ENCODE data around the gene SMARCD1.
"Not testable (repeated sequence)": the region's sequence is repeated elsewhere in the genome, so short reads cannot be mapped to it uniquely, and the experiment has no call there.

The SMARCD1 gene

GRCh38 chr12:50075808-50076170, 9.4 kb upstream of the SMARCD1 start:
- no peak for DNase-seq (ENCODE audit: low read depth in 1 of 2, low spot score in 1 of 2)

DNA sequence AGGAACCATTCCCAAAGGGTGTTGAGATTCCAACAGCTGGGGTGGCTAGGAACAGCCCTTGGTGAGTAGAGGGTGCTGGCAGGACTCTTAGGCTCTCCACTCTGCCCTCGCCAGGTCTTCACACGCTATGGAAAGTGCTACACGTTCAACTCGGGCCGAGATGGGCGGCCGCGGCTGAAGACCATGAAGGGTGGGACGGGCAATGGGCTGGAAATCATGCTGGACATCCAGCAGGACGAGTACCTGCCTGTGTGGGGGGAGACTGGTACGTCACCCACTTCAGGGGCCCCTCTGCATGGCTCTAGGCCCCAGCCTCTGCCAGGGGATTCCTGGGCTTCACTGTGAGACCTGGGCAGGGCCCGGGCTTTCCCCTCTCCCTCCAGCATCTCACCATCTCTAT, 8.0 kb upstream of the SMARCD1 start:
- no peak for DNase-seq (ENCODE audit: low read depth in 1 of 2, low spot score in 1 of 2)

- no peak for DNase-seq (ENCODE audit: low read depth in 1 of 2, low spot score in 1 of 2)
Observed at GRCh38 chr12:50078281-50078680, 6.9 kb upstream of the SMARCD1 start.

- DNase-seq (ENCODE audit: low read depth in 1 of 2, low spot score in 1 of 2) = no peak
Observed at GRCh38 chr12:50079771-50080170, 5.4 kb upstream of the SMARCD1 start.

DNA sequence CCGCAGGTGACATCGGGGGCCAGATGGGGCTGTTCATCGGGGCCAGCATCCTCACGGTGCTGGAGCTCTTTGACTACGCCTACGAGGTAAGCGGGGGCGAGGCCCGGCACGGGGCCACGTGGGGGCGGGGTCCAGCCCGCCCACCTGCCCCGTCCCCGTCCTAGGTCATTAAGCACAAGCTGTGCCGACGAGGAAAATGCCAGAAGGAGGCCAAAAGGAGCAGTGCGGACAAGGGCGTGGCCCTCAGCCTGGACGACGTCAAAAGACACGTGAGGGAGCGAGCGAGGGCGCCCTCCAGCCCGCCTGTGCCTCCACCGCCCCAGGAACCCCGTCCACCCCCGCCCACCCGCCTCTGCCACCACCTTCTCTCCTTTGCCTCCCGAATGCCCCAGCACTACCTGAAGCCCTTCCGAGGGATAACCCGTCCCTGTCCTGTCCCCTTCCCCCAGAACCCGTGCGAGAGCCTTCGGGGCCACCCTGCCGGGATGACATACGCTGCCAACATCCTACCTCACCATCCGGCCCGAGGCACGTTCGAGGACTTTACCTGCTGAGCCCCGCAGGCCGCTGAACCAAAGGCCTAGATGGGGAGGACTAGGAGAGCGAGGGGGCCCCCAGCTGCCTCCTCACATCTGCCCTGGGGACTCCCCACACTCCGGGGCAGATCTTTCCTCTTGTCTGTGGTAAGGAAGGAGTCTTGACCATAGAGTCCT, 3.9 kb upstream of the SMARCD1 start:
- no peak for DNase-seq (ENCODE audit: low read depth in 1 of 2, low spot score in 1 of 2)

DNA sequence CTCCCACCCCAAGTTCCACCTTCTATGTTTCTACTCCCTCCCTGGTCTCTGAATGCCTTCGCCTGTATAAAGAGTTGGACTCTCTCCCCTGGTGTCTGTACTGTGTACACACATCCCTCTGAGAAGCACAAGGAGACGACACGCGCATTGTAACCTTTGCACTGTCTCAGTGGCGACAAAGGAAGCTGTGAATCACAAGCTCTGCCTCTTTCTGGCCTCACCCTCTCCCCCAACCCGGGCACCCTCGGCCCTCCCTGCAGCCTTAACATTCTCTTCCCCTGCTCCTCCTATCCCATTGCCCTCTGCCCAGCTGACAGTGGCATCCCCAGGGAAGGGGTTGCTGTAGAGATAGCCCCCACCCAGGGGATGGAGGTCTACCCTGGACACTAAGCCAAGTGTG, 2.5 kb upstream of the SMARCD1 start:
- no peak for DNase-seq (ENCODE audit: low read depth in 1 of 2, low spot score in 1 of 2)

GRCh38 chr12:50083301-50083700, 1.8 kb upstream of the SMARCD1 start:
- no peak for DNase-seq (ENCODE audit: low read depth in 1 of 2, low spot score in 1 of 2)

DNA sequence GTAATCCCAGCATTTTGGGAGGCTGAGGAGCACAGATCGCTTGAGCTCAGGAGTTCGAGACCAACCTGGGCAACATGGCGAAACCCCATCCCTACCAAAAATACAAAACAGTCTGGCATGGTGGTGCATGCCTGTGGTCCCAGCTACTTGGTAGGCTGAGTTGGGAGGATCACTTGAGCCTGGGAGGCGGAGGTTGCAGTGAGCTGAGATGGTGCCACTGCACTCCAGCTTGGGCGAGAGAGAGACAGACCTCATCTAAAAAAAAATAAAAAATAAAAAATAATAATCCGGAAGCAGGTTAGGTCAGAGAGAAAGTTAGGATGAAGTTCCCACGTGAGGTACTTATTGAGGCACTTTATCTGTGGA, 750 bp upstream of the SMARCD1 start:
- DNase-seq (ENCODE audit: low read depth in 1 of 2, low spot score in 1 of 2) = not testable (repeated sequence)

- DNase-seq (ENCODE audit: low read depth in 1 of 2, low spot score in 1 of 2) = no peak
Observed at GRCh38 chr12:50085615-50086072, 502 bp downstream of the SMARCD1 start.

- DNase-seq (ENCODE audit: low read depth in 1 of 2, low spot score in 1 of 2) = no peak
Observed at GRCh38 chr12:50086148-50086547, 1.0 kb downstream of the SMARCD1 start.

- no peak for DNase-seq (ENCODE audit: low read depth in 1 of 2, low spot score in 1 of 2)
Observed at GRCh38 chr12:50087151-50087550, 2.0 kb downstream of the SMARCD1 start.

DNA sequence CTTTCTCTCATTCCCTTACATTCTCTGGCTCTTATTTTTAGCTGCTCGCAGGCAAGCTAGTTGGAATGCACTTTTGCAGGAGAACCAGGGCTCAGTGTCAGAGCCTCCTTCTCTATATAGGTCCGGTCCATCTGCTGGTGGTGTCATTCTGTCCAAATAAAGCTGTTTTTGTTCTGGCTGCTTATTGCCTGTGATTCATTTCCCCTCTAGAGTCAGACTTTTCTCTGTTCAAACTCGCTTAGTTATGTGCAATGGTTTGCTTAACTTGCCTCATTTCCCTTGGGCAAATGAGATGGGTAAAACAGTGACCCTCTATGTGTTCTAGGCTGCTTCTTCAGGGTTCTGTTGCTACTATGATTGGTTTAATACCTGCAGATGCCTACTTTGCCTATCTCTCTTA, 2.9 kb downstream of the SMARCD1 start:
- DNase-seq (ENCODE audit: low read depth in 1 of 2, low spot score in 1 of 2) = no peak

- DNase-seq (ENCODE audit: low read depth in 1 of 2, low spot score in 1 of 2) = no peak
Observed at GRCh38 chr12:50088577-50089335, 3.6 kb downstream of the SMARCD1 start.

DNA sequence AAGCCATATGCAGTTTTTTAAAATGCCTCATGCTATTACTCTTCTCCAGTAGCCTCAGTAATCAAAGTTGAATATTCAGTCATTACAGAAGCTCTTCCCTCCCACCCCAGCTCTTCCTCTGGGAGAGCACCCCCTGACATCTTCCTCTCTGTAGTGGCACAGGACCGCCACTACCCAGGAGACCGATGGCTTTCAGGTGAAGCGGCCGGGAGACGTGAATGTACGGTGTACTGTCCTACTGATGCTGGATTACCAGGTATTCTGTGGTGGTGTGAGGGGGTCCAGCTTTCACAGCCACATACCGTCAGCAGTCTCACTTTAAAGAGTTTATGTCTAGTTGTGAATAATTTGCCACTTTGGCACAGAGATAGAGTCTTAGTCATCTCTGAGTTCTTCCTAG, 4.6 kb downstream of the SMARCD1 start:
- no peak for DNase-seq (ENCODE audit: low read depth in 1 of 2, low spot score in 1 of 2)

GRCh38 chr12:50090391-50090790, 5.2 kb downstream of the SMARCD1 start:
- DNase-seq (ENCODE audit: low read depth in 1 of 2, low spot score in 1 of 2) = no peak

DNA sequence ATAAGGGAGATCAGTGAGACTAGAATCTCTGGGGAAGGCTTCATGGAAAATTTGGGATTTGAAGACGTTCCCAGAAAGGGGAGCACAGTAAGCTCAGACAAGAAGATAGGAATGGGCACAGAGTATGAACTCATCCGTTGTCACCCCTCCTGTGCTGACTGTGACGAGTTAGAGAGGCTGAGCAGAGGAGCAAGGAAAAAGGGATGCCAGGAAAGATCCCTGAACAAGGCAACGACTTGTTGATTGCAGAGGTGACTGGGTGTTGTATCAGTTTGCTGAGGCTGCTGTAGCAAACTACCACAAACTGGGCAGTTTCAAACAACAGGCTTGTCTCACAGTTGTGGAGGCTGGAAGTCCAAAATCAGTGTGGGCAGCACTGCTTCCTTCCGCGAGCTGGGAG, 12.8 kb downstream of the SMARCD1 start:
- no peak for DNase-seq (ENCODE audit: low read depth in 1 of 2, low spot score in 1 of 2)

- DNase-seq (ENCODE audit: low read depth in 1 of 2, low spot score in 1 of 2) = no peak
Observed at GRCh38 chr12:50099302-50100008, 14.3 kb downstream of the SMARCD1 start.

DNA sequence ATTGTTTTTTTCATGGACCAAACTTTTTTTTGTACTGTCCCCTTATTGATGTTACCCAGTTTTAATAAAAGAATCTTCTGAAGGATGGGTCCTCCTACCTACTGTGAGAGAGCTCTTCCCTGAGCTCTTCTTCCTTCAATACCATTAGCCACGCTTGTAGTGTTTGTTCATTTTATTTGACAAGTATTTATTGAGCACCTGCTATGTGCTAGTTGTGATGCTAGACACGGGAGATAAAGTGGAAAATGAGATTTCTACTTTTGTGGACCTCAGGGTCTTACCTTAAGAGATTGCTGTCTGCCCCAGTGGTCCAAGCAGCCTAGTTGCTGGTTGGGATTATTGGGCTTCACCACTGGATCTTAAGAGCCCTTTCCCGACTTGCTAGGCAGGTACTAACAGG, 15.4 kb downstream of the SMARCD1 start:
- no peak for DNase-seq (ENCODE audit: low read depth in 1 of 2, low spot score in 1 of 2)

DNA sequence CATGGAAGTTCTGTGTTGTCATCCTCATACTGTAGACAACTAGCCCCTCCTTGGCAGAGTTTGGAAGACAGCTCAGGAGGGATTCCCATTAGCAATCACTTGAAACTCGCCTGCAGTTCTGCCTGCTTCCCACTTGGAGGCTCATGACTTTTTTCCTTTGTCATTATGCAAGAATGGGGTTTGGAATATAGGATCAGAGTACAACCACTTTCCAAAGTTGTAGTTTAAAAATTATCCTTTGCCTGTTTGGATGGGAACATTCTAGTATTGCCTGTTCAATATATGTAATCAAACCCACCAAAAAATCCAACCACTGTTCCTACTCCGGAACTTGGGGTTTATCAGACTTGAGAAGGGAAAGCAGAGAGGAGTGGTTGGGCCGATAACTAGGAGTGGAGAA, 16.5 kb downstream of the SMARCD1 start:
- no peak for DNase-seq (ENCODE audit: low read depth in 1 of 2, low spot score in 1 of 2)

DNA sequence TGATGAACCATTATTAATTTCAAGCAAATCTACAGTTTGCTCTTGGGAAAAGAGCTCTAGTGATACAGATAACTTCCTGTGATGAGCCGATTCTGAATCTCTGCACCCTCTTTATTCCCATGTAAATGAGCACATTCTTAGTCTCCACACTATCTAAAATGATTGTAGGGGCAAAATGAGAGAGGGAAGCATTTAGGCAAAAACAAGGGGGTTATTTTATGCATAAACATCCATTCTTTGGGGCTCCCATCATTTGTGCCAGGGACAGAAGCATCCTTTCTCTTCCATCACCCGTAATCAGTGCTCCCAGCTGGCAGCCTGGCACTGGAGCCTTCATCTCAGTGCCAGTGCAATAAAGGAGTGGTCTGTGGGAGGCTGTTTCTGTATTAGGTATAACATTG, 17.0 kb downstream of the SMARCD1 start:
- DNase-seq (ENCODE audit: low read depth in 1 of 2, low spot score in 1 of 2) = no peak

- DNase-seq (ENCODE audit: low read depth in 1 of 2, low spot score in 1 of 2) = no peak
Observed at GRCh38 chr12:50102646-50103309, 17.6 kb downstream of the SMARCD1 start.

DNA sequence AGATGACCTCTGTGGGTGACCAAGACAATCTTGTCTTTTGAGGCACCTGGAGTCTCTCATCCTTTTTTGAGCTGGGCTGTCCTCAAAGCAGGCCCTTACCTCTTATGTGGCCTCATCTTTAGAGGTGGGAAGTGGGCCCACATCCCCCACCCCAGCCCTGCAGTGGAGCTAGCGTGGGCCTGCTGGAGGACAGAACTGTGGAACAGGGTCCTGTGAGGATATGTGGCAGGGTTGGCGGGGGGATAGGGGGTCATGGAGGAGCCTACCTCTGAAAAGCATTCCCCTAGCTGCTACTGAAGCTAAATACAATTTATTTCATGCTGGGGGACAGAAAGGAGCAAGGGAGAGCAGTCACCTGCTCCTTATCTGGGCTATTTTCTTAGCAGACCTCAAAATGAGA, 18.2 kb downstream of the SMARCD1 start:
- DNase-seq (ENCODE audit: low read depth in 1 of 2, low spot score in 1 of 2) = no peak

Measured in stimulated activated CD4-positive, alpha-beta T cell treated with anti-CD3 and anti-CD28 coated beads, Interleukin-15, amount 100 ng/mL, for 1 hour (primary cell).